DND-41 (cell line): ENCODE data around the gene CCL4.

ENCODE experiments used
- ATAC-seq: fragments of 200-7000 bp; cut with Tn5 transposase; 3 replicates; pipeline ENCODE4 v1.9.1; 2021; ENCODE audit warnings: low read depth; ENCODE audit not compliant: insufficient read depth
- DNase-seq: peaks from one replicate; pipeline ENCODE4 v3.0.0-alpha.2; 2020
- H2AFZ ChIP-seq: 2 replicates; pipeline ENCODE4 v1.6.0; 2012; ENCODE audit warnings: low read depth, low read length
- H3K27ac ChIP-seq: 2 replicates; pipeline ENCODE4 v1.5.1; 2012; ENCODE audit warnings: low read length, inconsistent platforms
- H3K27me3 ChIP-seq: fragments of 200-600 bp; sonication (generic); 2 replicates; pipeline ENCODE4 v1.6.0; 2012; ENCODE audit warnings: low read length, mild to moderate bottlenecking, inconsistent platforms; ENCODE audit not compliant: insufficient read depth, poor library complexity
- H3K36me3 ChIP-seq: 2 replicates; pipeline ENCODE4 v1.5.1; 2012; ENCODE audit warnings: low read length, inconsistent platforms; ENCODE audit not compliant: insufficient read depth
- H3K4me1 ChIP-seq: 2 replicates; pipeline ENCODE4 v1.5.1; 2012; ENCODE audit warnings: mild to moderate bottlenecking, low read length; ENCODE audit not compliant: insufficient read depth
- H3K4me2 ChIP-seq: 2 replicates; pipeline ENCODE4 v1.6.0; 2012; ENCODE audit warnings: mild to moderate bottlenecking, moderate library complexity, low read length, inconsistent platforms; ENCODE audit not compliant: insufficient read depth
- H3K4me3 ChIP-seq, 2 experiments: fragments of 200-600 bp in 1 of 2; shearing (Covaris generic) in 1 of 2; 2 replicates each; pipeline ENCODE4 v1.5.1; 2012 to 2016; ENCODE audit warnings: inconsistent platforms in 2 of 2, low read length in 2 of 2, mild to moderate bottlenecking in 2 of 2, low read depth in 1 of 2, moderate library complexity in 1 of 2
- H3K79me2 ChIP-seq: 2 replicates; pipeline ENCODE4 v1.6.0; 2012; ENCODE audit warnings: low read length, inconsistent platforms; ENCODE audit not compliant: insufficient read depth
- H3K9ac ChIP-seq: 2 replicates; pipeline ENCODE4 v1.6.0; 2012; ENCODE audit warnings: low read depth, mild to moderate bottlenecking, inconsistent platforms, low read length, moderate library complexity
- H3K9me3 ChIP-seq: 2 replicates; pipeline ENCODE4 v1.5.1; 2012; ENCODE audit warnings: low read length, moderate library complexity, mild to moderate bottlenecking, inconsistent platforms; ENCODE audit not compliant: insufficient read depth, severe bottlenecking
- H4K20me1 ChIP-seq: 2 replicates; pipeline ENCODE4 v1.6.0; 2012; ENCODE audit warnings: low read length; ENCODE audit not compliant: insufficient read depth
- EZH2 ChIP-seq: IDR thresholded peaks from 3 replicates; pipeline ENCODE4 v1.6.1; 2012; ENCODE audit warnings: borderline replicate concordance, low read depth, mild to moderate bottlenecking, moderate library complexity, low read length, inconsistent platforms; ENCODE audit not compliant: severe bottlenecking
- TF ChIP-seq, protein P1 (sequence below): IDR thresholded peaks from 2 replicates; pipeline ENCODE4 v1.5.1; 2012; ENCODE audit warnings: borderline replicate concordance, low read length, moderate library complexity, mild to moderate bottlenecking; ENCODE audit not compliant: poor library complexity, severe bottlenecking; ENCODE audit errors: extremely low read depth

The CCL4 gene

DNA sequence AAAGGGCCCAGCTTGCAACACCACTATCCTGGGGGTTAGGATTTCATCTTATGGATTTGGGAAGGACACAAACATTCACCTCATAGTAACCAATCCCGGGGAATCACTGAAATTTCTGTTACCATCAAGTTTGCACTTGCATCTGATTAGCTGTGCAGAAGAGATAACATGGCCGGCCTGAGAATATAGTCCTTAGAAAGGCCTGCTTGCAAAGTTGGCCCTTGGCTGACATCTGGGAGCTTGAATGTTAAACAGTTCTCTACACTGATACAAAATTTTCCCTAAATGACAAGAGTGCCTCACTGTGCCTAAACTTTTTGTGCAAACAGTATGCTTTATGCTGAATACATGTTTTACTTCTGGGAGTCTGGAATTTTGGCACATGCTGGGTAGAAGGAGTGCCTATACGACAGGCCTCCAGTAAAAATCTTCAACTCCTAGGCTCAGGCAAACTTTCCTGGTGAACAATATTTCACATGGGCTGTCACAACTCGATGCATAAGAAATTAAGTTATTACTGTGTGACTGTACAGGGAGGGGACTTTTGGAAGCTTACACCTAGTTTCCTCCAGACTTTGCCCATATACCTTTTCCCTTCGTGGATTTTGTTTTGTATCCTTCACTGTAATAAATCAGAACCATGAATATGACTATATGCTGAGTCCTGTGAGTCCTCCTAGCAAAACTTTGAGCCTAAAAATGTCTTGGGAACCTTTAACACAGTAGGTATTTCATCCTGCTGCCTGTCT lies 41.5 kb downstream of the CCL4 start:
- ATAC-seq (no peak), DNase-seq (no peak)
- Histone ChIP-seq H3K36me3 (no peaks in the 10 kb centered on the region), H3K4me3 (no peak overlapping the region), H3K79me2 (no peaks in the 10 kb centered on the region), H3K4me2 (no peak overlapping the region), H3K9me3 (no peaks in the 10 kb centered on the region), H3K27ac (no peak overlapping the region), H3K27me3 (no peaks in the 10 kb centered on the region), H3K4me1 (peaks cover 5% of the 10 kb centered on the region; the same call in 1 of the 2 replicates), H4K20me1 (no peaks in the 10 kb centered on the region), H3K9ac (no peak overlapping the region), H2AFZ (no peak overlapping the region)
- no peak for TF ChIP-seq EZH2
- TF ChIP-seq, protein P1, sequence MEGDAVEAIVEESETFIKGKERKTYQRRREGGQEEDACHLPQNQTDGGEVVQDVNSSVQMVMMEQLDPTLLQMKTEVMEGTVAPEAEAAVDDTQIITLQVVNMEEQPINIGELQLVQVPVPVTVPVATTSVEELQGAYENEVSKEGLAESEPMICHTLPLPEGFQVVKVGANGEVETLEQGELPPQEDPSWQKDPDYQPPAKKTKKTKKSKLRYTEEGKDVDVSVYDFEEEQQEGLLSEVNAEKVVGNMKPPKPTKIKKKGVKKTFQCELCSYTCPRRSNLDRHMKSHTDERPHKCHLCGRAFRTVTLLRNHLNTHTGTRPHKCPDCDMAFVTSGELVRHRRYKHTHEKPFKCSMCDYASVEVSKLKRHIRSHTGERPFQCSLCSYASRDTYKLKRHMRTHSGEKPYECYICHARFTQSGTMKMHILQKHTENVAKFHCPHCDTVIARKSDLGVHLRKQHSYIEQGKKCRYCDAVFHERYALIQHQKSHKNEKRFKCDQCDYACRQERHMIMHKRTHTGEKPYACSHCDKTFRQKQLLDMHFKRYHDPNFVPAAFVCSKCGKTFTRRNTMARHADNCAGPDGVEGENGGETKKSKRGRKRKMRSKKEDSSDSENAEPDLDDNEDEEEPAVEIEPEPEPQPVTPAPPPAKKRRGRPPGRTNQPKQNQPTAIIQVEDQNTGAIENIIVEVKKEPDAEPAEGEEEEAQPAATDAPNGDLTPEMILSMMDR, result no peak

DNA sequence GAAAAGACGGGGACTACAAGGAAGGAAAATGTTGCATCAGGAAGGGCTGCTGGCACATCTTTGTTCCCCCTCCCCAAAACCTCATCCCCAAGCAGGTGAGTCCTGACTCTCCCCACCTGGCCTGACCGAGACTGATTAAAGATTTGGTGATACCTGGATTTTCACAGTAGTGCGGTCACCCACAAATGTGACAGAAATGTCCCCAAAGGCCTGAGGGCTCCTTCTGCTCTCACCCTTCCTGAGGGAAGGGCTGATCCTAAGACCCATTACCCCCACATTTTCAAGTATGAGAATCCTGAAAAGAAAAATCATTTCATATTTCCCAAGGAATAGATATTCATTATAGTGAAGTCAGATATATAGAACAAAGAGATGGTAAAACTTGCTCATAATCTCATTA lies 44.0 kb downstream of the CCL4 start:
- no peak for ATAC-seq
- Histone ChIP-seq H2AFZ (no peak overlapping the region), H3K36me3 (no peaks in the 10 kb centered on the region), H3K9ac (no peak overlapping the region), H3K4me1 (peaks cover 5% of the 10 kb centered on the region; the same call in 1 of the 2 replicates), H3K27me3 (no peaks in the 10 kb centered on the region), H3K4me2 (no peak overlapping the region), H3K79me2 (no peaks in the 10 kb centered on the region), H3K27ac (no peak overlapping the region), H3K9me3 (no peaks in the 10 kb centered on the region), H3K4me3 (no peak overlapping the region), H4K20me1 (no peaks in the 10 kb centered on the region)
- TF ChIP-seq EZH2, result no peak
- TF ChIP-seq, protein P1, result no peak
- no peak for DNase-seq

DNA sequence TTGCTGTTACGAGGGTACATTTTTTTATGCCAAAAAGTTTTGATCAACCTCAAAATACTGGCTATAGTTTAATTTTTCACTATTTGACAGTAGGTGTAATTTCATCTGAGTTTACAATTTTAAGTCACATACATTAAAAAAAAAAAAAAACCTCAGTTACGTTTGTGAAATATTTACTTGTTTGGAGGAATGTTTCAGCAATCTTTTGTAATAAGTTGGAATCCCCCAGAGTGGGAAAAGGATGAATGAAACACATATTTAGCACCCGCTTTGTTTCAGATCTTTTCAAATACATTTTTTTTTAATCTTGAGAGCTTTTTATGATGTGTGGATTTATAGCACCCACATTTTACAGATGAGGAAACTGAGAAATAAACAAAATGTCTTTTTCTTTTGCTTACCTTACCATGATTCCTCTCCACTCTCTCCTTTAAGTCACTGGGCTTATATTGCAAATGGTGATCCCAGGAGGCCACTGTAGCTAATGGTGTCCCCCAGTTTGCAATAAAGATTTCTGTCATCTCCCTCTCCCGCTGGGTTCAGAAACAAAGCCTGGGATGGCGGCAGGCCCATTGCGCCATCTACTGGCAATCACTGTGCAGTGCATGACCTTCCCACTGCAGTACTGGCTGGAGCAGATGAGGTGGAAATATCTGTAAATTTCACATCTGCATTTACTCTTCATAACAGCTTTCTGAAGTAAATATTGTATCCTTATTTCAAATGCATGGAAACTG lies 45.1 kb downstream of the CCL4 start:
- Histone ChIP-seq H3K27me3 (no peaks in the 10 kb centered on the region), H3K4me2 (no peak overlapping the region), H3K9me3 (no peaks in the 10 kb centered on the region), H3K79me2 (no peaks in the 10 kb centered on the region), H3K4me3 (no peak overlapping the region), H3K4me1 (peaks cover 5% of the 10 kb centered on the region; the same call in 1 of the 2 replicates), H3K27ac (no peak overlapping the region; the same call in 1 of the 2 replicates), H2AFZ (peak overlapping the region; percentile 56), H3K9ac (no peak overlapping the region), H3K36me3 (no peaks in the 10 kb centered on the region), H4K20me1 (no peaks in the 10 kb centered on the region)
- no peak for TF ChIP-seq EZH2
- TF ChIP-seq, protein P1, result peak; percentile 100
- DNase-seq (peak; percentile 71), ATAC-seq (peak; percentile 95)
